ENCODE results near the gene HPCAL4. TPM values are rescaled to one million over a fixed set of nuclear protein-coding genes. Genes with fewer than 3 reads are reported as not detected.

HPCAL4 gene
- total RNA-seq, 1 donor from 2014 or later = not detected

DNA sequence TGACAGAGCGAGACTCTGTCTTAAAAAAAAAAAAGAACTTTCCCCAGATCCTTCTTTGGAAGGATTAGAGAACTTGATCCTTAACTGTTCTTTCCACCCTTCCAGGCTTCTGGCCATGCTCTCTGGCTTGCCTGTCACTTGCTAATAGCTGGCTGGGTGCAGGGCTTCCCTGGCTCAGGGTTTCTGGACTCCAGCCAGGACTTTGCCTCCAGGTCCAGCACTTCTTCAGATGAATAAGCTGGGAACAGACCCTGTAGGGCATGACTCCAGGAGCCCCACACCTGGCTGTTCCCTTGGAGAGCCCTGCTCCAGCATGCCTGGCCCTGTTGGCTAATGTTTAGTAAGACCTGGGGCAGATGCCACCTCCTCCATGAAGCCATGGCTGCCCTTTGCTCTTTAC, 16.0 kb downstream of the HPCAL4 start:
- ATAC-seq = peak; percentile 30

DNA sequence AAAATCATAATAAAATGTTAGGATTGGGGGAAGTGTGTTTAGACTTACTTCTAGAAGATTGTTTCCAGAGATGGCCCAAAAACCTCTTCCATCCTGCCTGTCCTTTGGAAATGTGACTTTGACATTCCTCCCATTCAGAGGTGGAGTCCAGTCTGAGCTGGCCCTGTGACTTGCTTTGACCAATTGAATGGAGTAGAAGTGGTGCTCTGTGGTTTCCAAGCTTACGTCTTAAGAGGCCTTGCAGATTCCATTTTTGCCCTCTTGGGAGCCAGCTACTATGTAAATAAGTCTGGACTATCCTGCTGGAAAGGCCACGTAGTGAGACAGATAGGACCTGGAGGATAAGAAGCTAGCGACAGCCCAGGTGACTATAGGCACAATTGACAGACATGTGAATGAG, 18.0 kb downstream of the HPCAL4 start:
- ATAC-seq = no peak

DNA sequence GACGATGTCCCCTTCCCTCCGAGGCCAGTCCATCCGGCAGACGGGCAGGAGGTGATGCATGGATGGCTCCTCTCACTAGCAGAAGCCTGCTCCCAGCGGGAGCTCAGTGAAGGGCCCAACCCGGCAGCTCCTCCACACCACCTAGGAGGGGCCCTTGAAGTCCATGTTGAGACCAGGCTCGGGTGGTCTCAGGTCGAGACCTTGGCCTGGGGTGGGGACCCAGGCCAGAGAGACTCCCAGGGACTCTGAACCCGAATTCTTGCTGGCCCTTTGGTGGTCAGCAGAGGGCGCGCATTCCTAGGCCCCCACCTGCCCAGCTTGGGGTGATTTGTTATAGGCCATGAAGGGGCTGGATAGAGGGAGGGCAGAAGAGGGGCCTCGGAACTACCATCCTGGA, 18.7 kb downstream of the HPCAL4 start:
- no peak for ATAC-seq

DNA sequence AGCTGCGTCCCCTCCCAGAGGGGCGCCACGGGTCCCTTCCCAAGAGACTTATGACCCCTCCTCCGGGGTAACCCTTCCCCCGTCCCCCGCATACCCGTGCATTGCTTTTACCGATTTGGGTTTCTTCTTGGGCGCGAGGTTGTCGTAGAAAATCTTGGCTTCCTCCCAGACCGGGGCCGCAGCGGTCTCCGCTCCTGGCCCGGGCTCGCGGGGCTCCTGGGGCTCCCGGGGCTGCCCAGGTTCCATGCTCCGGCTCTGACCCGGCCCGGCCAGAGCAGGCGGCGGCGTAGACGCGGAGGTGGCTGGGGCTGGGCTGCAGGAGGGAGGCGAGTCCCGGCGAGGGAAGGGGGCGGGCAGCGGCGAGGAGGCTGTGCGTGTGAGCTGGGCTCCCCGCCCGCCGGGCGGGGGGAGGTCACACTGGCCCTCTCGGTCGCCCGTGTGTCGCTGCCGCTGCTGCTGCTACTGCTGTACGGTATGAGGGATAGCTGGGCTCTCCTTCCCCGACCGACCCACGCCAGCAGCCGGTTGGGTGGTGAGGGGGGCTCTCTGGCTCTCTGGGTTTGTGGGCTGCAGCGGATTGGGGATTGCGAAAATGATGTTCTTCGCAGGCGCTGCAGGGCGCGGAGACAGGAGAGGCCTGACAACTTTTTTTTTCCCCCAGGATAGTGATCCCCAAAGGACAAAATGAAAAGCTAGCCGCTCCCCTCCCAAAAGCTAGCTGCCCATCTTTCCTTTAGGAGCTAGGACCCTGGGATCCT, 19.3 kb downstream of the HPCAL4 start, which contains the start of gene NT5C1A:
TSS of gene NT5C1A (minus strand) at position 315 of the 758 bp plus-strand sequence. CDS start at position 246, 69 bp downstream.
- ATAC-seq = peak; percentile 41

DNA sequence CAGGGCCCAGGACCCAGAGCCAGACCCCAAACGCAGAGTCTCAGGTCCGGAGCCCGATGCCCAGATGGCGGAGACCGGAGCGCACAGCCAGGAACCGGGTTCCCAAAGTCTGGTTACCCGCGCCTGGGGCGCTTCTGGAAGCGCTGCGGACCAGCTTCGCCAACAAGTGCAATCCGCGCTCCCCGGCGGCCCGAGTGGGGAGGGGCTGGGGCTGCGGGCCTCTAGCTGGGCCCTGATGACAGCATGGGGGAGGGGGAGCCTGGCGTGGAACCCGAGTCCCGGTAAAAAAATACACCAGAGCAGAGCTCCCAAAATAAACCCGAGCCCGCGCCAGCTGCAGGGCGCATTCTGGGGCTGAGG, 19.8 kb downstream of the HPCAL4 start:
- peak; percentile 7 for ATAC-seq

DNA sequence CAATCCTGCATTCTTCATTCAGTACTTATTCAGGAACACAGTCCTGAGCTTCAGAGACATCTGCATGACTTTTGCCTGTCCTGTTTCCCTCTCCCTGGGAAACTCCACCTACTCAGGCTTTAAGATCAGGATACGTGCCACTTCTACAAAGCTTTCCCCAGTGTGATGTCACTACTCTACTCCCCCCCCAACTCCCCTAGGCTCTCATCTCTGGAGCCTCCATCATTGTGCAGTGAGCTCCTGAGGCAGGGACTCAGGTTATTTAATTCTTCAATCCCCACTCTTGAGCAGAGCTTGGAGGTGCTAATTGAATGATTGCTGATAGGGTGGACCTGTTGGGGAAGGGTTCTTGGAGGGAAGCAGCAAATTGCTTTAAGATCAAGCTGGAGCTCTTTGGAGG, 20.5 kb downstream of the HPCAL4 start:
- ATAC-seq = no peak

DNA sequence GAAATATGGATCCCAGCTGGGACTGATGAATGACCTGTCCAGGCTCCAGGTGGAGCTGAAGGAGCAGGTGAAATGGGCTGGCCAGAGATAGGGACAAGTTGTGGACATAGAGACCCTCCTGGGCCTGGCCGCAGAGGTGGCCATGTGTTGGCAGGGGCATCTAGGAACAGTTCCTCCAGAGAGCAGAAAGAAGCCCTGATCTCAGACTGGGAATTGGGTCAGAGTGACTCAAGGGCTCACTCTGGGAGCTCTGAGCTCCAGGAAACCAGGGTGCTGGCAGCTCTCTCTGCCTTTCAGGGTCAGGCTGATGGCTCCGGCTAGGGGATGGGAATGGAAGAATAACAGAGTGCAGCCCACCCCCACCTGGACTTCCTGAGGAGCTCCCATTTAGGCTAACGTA, 22.3 kb downstream of the HPCAL4 start:
- no peak for ATAC-seq

DNA sequence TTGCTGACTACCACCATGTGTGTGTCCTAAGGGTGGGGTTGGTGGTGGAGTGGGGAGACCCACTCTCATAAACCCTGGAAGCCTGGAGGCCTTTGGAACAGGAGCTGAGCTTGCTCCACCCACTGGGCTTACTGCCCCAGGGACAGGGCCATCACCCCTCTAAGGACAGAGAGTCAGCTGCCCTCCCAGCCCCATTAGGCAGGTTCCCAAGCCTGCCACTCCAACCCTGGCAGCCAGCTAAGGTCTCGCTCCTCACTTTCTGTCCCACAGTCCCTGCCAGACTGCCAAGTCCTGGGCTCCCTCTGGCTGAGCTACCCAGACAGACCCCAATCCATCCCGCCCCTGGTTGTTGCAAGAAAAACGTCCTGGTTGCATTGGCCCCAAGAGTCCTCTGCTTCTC, 23.1 kb downstream of the HPCAL4 start:
- ATAC-seq = no peak

DNA sequence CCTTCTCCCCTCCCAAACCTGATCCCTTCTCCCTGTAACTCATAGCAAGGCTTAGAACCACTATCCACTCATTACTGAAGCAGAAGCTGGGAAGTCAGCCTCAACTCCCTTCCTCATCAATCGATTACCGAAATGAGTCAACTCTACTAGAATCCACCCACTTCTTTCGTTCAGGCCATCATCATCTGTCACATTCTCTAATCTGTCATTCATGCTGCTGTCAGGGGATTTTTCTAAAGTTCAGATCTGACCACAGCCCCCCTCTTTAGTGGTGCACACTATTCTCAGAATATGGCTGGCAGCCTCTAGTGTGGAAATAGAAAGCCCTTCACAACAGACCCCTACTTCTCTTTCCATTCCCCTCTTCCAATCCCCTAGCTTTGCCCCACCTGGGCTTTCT, 24.5 kb downstream of the HPCAL4 start:
- no peak for ATAC-seq

DNA sequence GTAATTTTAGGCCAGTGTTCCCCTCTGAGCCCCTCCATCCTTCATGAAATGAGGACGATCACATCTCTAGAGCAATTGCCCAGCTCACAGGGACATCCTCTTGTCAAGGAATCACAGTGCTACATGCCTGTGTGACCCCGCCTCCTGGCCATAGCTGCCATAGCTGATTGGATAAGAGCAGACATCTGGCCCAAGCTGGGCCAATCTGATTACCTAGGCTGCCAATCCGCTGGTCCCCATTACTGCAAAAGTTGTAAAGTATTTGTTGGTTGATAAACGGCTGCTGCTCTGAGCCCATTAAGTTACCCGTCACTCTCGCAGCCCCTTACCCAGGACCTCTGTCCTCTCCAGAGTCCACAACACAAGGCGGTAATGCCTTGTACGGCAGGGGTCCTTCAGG, 27.7 kb downstream of the HPCAL4 start:
- no peak for ATAC-seq

DNA sequence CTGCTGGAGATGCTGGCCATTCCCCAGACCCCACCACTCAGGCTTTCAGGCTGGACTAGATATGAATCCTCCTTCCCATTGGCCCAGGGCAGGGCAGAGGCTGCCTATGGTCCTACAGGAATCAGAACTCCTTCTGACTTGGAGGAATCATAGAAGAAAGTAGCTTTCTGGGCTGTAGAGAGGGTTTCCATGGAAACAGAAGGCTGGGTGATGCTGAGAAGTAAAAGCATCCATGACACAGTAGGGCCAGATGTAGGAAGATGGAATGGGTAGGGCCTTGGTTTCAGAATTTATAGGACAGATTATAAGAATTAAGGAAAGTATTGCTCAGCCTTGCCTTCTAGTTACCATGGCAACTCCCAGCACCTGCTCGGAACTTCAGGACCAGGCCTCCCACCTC, 28.4 kb downstream of the HPCAL4 start:
- ATAC-seq = no peak

DNA sequence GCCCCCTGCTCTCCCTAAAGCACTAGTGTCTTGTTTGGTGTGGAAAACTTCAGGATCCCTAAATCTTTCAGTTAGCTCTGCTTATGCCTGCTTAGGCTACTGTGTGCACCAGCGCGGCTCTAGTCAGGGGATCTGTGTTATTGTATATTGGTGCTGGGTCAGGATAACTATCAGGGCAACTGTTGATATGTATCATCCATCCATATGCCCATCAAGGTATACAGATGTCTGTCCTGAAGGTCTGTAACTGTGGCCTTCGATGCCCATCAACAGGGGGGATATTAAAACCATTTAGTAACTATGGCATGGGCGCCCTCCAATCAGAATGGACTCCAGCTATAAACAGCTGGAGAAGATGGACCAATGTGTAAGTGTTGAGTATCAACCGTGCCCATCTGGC, 31.7 kb downstream of the HPCAL4 start:
- no peak for ATAC-seq

DNA sequence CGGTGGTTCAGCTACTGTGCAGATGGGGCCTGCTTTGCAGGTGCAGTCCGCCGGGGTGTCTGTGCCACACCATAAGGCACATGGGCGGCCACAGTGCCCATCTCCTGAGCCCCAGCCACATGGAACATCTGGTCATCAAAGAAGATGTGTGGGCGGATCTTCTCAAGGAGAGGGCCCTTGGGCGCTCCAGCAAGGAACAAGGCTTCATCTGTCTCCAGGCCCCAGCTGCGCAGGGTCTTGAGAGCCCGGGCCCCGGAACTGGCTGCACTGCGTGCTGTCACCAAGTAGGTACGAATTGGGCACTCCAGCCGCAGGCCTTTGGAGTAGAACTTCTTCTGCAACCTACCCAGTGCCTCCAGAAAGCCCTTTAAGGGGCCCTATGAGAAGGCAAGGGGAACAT, 32.1 kb downstream of the HPCAL4 start:
- no peak for ATAC-seq

DNA sequence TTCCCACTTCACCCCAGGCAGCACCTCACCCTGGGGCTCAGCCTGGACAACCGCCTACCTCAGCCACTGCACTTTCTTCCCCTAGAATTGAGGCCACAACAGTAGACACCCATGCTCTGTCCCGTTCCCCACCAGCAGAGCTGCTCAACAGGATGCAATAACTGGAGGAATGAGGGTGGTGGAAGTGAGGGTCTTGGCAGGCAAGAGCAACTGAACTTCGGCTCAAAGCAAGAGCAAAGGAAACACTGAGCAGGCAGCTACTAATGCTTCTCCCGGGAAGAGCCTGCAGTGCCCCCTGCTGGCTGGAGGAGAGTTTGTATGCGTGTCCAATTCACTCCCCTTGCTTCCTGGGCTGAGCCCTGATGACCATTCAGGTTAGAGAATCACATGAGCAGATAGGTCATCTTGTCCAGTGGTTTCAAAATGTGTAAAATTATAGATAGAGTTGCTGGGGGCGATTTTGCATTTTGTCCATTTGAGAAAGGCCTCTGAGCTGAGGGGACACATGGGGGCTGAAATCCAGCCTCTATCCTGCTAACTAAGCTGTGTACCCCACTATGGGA, 33.2 kb downstream of the HPCAL4 start:
- ATAC-seq = peak; percentile 61

DNA sequence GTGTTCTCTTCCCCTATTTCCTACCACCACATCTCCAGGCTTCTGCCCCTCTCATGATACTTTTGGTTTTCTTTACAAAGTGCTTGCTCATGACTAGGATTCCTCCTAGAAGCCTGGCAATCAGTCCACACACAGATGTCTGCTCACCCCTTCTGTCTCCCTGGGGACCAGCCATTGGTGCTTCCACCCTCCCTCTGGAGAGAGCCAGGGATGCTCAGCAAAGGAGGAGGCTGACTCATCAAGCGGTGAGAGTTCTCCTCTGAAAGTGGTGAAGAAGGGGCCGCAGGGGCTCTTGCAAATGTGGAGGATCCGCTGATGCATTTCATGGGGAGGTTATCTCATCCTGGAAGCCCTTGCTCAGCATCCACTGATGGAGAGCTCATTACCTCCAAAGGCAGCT, 33.8 kb downstream of the HPCAL4 start:
- no peak for ATAC-seq

DNA sequence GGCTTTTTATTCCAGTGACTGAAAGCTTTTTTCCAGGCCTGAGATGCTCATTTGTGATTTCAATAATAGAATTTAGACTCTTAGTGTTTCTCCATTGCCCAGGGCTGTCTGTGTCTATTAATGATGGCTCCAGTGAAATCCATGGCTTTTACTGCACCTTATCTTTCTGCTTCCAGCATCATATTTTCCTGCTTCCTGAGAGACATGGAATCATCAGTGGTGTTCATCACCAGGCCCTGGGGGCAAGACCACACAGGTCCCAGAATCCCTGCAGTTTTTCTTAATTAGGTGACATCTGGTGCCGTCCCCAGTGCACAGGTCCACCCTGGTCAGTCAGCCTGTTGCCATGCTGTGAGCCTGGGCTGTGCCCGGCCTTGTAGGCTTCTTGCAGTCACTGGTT, 34.8 kb downstream of the HPCAL4 start:
- ATAC-seq = no peak

DNA sequence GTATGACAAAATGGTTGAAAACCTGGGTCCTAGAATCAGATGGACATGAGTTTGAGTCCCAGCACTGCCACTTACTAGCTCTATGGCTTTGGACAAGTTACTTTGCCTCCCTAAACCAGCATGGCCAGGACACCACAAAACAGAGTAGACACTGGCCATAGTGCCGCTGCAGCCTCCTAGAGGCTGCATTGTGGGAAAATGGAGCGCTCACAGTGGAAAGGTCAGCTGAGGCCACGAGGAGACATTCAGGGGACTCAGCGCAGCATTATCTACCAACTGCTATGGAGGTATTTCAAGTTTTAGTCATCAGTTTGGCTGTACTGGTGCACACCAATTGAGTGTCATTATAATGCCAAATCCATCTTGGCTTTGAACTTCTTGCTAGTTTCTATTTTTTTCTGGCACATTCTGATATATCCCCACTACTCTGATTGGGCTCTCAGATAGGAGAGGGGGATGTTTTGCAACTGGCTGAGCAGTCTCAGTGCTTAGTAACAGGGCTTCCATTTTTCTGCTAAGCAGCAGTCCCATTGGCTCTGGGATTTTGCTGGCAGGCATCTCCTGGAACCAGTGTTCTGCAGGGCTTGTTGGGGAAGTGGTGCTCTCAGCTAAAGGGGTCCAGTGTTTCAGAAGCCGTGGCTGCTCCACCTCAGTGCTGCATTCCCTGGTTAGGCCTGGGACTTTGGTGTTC, 35.5 kb downstream of the HPCAL4 start:
- no peak for ATAC-seq

DNA sequence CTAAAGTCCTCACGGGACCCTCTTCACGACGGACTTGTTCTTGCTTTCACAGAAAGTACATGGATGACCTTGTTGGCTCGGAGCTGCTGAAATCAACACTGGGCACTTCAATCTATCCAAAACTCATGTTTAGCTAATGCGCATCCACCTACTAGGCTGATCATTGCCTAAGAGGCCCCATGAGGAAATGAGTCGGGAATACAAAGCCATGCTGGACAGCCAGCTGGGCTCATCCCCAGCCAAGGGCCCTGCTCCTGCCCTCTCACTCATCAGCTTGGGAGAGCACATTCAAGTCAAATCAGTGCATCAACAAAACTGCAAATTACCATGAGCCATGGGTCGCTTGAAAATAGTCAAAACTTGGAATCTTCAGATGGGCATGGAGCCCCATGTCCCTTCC, 36.9 kb downstream of the HPCAL4 start:
- no peak for ATAC-seq

DNA sequence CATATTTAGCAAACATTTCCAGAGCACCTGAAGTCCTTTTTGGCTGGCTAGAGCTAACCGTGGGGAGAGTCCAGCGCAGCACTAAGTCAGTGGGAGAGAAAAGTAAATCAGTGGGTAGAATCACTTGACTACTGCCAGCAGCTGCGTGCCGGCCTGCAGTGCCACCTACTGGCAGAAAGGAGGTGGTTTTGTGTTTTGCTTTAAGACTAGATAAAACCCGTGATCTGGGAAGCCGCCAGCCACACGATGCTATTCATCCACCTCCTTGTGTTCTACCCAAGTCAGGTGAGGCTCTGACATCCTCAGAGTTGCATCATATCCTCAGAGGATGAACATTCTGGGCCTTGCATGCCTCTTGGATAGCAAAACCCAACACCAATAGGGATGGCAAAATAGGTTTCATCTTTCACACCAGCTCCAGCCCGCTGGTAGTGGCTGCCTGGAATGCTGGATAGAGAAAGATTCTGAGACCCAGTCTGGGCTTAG, 37.6 kb downstream of the HPCAL4 start:
- peak; percentile 68 for ATAC-seq

DNA sequence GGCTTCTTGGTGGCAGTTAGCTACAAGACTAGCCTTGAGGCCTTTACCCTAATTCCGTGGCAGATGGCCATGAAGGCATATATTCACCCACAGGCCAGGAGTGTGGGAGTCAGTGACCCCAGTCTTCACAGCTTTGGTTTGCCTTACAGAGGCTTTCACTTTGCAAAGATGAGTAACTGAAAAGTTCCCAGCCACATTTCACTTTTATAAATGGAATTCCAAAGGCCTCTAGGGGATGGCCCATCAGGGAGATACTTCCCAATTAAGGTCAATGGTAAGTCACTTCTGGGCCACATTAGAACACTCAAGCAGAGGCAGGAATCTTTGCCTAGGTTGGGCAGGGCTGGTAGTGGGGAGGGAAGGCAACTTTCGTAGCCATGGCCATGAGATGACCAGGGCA, 38.7 kb downstream of the HPCAL4 start:
- no peak for ATAC-seq

DNA sequence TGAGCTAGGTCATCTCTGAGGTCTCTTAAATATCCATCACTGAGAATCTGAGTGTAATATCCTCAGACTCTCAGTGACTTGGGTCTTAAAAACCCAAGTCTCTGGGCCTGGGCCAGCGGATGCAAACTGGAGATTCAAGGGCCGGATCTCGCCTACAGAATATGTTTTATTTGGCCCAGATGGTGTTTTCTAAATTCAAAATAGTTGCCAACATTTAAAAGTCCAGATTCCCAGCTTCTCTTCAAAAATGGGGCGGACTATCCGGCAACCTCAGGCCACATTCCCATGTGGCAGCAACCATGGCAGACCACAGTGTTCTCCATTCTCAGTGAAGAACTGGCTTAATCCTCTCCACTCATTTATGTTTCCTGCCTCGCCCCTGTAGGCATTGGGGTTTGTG, 39.1 kb downstream of the HPCAL4 start:
- no peak for ATAC-seq

DNA sequence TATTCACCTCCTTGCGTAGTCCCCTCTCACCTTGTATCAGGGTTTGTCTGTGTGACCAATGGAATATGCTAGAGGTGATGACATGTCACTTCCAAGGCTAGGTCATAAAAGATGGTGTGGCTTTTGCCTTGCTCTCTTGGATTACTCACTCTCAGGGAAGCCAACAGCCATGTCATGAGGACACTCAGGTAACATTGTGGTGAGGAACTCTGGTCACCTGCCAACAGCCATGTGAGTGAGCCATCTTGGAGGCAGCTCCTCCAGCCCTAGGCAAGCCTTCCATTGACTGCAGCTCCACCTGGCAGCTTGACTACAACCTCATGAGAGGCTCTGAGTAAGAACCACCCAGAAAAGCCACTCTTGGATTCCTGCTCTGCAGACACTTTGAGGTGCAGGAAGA, 40.8 kb downstream of the HPCAL4 start:
- peak; percentile 12 for ATAC-seq

DNA sequence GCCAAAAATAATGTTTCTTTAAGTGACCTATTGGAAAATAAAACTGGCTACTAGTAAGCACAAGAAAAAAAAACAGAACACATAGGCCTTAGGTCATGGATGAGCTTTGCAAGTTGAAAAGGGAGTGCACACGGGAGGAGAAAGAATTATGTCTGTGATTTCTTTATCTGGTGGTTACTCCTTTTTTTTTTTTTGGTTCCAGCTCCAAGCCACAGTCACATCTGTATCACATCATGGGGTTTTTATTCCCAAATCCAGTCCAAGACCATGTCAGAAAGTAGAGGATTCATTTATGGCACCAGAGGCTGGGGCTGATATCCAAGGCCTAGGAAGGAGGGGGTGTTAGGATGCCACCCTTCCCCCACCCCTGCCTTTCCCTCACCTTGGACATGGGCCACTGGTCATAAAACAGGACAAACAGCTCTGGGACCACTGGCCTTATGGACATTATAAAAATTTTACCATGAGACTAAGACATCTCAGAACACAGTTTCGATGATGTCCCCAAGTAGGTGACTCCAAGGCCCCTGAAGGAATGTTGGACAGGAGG, 41.5 kb downstream of the HPCAL4 start:
- ATAC-seq = no peak

DNA sequence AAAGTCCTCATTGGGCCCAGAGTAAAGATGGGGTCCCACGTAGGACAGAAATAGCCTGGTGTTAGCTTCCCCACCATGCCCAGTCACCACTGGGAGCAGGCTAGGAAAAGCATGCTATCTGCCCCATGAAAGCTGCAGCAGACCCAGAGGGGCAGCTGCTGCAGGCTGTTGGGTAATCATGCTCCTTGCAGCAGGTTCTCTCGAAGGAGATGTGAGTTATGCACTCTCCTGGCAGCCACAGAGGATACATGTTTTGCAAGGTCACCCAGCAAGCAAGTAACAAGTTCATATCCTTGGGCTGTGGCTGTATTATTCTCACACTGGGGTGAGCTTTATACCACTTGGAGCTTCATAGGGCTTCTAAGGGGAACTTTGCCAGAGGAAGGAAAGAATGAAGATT, 42.7 kb downstream of the HPCAL4 start:
- ATAC-seq = no peak
